Stimulated activated CD8-positive, alpha-beta memory T cell treated with anti-CD3 and anti-CD28 coated beads, Interleukin-4, amount 100 ng/mL, for 1 hour (primary cell): ENCODE results near the gene UCK2.
"Not testable (repeated sequence)": the region's sequence is repeated elsewhere in the genome, so short reads cannot be mapped to it uniquely, and the experiment has no call there.

Experiments used
- DNase-seq, 2 donors: peaks; one replicate each; pipeline ENCODE4 v3.0.0-alpha.2; 2020; ENCODE audit warnings: low read depth in 2 of 2, low spot score in 1 of 2

Gene UCK2

DNA sequence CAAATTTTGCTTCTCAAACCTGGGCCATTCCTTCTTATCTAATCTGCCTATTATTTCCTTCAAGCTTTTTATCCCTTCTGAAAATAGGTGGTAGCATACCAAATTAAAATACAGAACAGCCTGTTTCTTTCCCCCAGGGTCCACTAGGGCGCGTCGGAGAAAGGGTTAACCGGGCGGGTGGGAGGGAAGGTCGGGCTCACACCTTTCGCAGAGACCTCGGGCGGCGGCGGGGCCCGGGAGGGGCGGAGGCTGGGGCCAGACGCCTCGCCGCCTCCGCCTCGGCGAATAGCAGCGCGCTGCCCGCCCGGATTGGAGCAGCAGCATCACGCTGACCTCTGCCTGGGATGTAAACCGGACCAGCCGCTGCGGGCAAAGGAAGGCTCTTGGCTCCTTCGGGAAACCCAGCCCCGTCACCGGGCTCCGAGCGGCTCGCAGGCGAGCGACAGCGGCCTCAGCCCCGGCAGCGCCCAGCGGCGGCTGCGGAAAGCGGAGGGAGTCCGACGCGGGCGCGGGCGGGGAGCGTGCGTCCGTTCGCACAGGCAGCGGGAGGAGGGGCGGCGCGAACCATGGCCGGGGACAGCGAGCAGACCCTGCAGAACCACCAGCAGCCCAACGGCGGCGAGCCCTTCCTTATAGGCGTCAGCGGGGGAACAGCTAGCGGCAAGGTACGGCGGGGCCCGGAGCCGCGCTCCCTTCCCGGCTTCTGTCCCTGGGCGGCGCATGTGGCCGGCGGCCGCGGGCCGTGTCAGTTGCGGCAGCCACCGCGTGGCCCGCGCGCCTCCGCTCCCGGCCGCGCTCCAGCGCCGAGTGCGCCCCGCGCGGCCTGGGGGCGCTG, at the start of gene UCK2:
UCK2 (plus strand) TSS at position 347 of the 835 bp plus-strand sequence; CDS start at position 567, 220 bp downstream.
- peak; percentile 11 to 13 for DNase-seq

DNA sequence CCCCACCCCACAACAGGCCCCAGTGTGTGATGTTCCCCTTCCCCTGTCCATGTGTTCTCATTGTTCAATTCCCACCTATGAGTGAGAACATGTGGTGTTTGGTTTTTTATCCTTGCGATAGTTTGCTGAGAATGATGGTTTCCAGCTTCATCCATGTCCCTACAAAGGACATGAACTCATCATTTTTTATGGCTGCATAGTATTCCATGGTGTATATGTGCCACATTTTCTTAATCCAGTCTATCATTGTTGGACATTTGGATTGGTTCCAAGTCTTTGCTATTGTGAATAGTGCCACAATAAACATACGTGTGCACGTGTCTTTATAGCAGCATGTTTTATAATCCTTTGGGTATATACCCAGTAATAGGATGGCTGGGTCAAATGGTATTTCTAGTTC, 49.2 kb upstream of the UCK2 start:
- DNase-seq = not testable (repeated sequence)

DNA sequence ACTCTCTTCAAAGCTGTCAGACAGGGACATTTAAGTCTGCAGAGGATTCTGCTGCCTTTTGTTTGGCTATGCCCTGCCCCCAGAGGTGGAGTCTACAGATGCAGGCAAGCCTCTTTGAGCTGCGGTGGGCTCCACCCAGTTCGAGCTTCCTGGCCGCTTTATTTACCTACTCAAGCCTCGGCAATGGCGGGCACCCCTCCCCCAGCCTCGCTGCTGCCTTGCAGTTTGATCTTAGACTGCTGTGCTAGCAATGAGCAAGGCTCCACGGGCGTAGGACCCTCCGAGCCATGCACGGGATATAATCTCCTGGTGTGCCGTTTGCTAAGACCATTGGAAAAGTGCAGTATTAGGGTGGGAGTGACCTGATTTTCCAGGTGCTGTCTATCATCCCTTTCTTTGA, 43.9 kb upstream of the UCK2 start:
- DNase-seq = not testable (repeated sequence)

DNA sequence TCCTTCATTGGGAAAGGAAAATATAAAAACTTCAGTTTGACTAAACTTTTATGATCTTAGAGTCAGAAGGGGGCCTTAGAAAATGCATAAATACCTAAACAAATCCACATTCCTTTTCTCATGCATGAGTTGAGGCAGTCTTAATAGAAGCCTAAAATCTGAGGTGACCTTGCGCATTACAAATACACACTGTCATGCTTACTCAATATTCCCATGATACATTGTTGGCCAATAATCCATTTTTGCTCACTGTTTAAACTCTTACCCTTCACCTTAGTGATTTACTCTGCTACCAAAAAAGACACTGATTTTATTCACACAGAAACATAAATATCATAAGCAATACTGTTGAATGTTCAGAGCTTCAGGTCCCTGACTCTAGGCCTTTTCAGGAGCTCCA, 39.7 kb upstream of the UCK2 start:
- no peak for DNase-seq

DNA sequence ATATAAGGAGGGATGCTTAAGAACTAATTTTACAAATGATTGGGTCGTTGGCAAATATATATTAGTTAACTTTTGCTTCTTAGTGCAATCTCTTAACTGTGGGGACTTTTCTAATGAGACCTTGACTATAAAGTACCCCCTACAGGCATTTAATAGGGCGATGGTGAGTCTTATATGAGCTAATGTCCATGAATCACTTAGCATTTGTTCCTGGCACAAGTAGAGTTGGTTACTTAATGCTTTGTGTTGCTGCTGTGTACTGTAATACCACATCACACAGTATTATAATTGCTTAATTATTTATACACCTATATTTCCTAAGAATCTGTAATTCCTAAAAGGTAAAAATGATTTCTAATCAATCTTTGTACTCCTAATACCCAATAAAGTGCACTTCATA, 33.5 kb upstream of the UCK2 start:
- DNase-seq = no peak

DNA sequence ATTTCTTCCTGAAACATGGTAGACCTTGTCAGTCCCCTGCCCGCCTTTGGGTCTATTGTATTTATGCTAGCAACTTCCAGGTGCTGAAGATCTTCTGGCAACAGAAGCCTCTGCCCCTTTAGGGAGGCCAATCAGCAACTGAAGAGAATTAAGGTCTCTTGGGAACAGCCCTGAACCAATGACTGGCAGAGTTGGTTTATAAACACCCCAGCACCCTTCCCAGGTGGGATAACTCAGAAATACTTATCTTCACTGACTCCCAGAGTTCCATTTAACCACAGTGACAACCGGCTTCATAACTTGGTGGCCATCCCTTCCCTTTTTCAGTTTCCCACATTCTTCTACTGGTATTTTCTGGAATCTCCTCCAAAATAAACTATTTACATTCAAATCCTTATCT, 31.5 kb upstream of the UCK2 start:
- no peak for DNase-seq

DNA sequence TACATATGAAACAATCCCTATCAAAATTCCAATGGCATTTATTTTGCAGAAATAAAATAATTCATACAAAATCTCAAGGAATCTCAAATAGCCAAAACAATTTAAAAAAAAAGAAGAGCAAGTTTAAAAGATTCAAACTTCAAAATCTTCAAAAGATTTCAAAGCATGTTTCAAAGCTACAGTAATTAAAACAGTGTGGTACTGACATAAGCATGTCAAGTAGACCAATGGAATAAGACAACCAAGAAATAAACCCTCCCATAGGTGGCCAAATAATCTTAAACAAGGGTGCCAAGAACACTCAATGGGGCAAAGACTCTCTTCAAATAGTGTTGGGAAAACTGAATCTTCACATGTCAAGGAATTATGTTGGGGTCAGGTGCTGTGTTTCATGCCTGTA, 28.0 kb upstream of the UCK2 start:
- no peak for DNase-seq

DNA sequence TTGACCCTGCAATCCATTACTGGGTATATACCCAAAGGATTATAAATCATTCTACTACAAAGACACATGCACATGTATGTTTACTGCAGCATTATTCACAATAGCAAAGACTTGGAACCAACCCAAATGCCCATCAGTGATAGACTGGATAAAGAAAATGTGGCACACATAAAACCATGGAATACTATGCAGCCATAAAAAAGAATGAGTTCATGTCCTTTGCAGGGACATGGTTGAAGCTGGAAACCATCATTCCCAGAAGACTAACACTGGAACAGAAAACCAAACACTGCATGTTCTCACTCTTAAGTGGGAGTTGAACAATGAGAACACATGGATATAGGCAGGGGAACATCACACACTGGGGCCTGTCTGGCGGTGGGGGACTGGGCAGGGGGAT, 22.9 kb upstream of the UCK2 start:
- DNase-seq = not testable (repeated sequence)

DNA sequence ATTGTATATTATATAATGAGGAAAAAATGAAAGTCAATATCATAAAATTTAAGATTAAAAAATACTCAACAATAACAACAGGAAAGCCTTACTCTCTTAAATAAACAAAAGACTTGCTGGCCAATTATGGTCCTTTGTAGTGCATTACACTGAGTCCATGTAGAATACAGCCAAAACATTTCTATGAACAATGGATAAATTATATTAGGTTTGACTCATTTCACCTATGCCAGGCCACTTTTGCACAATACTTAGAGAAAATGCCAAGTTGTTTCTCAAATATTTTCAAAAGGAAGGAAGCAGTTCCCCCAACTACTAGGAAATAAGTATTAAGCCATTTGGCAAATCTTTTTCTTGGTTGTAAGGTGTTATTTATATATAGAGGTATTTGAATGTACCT, 19.8 kb upstream of the UCK2 start:
- DNase-seq = no peak

DNA sequence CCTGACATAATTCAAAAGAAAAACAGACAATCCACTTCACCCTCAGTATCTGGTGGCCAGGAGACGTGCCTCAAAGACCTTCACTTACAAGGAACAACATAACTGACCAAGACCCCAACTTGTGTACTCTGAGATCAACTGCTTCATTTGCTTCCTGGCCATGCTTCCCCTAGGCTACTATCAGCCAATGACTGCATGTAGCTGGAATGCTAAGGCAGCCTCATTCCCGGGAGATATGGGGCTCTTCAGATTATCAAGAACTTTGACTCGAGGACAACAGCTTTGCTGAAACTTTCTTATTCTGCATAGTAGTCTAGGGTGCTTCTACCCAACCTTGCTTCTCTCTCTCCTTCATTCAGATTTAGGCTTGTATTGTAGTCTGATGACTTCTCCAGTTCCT, 11.7 kb upstream of the UCK2 start:
- no peak for DNase-seq

DNA sequence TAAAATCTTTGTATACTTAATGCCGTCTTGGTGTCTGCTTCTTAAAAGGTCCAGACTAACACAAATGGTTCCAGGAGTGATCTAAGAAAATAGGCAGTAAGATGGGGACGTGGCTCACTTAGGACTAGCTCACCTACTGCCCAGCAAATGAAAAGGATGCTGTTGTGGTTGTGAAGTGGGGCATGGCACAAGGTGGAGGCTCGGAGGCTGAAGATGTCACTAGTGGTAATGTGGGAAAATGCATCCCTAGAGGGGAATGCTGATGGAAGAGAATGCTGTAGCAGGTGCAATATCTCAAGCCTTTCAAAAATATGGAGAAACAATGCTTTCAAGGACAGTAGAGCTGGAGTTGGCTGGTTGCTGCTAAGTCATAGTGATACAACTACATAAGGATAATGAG, 11.3 kb upstream of the UCK2 start:
- no peak for DNase-seq

DNA sequence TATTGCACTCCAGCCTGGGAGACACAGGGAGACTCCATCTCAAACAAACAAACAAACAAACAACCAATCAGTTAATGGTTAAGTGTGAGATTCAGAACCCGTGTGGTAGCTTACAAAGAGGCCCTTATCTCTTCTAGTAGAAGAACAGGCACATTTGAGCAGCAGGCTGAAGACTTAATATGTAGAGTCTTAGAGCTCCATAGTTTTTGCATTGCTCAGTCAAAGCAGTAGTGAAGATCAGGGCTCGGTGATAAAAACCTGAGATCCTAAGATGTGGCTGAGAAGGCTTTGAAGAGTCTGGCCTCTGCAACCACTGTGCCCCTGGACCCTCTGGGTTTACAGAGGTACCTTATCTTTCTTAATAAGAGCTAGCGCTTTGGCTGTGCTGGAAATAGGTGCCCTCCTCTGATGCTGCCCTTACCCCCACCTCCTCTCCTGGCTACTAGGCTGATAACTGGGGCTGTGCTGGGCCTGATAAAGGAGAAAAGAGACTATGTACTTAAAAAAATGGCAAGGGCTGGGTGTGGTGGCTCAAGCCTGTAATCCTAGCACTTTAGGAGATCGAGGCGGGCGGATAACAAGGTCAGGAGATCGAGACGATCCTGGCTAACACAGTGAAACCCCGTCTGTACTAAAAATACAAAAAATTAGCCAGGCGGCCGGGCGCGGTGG, 10.5 kb upstream of the UCK2 start:
- DNase-seq = no peak

DNA sequence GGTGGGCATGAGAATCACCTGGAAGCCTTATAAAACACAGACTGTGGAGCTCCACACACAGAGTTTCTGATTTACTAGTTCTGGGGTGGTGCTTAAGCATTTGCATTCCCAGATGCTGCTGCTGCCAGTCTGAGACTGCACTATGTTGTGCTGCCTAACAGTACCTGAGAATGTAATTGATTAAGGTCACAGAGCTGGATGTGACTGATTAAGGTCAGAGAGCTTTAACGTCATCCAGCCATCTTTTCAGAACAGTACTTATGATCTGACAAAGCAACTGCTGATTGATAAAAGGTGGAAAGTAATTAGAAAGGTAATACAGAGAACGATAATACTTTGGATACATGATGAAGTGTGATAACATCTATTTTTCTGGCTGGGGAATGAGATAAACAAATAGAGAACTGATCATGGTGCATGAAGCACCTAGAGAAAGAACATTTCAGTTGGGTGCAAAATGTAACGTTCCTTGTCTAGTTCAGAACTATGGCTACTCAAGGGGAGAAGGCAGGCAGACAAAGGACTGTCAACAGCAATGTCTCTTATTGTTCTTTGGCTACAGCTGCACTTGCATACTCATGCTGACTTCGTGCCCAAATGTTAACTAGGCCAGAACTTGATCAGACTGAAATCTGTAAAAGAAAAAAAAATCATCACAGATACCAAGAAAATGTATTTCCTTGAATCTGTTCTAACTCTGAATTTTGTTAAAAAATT, 3.7 kb upstream of the UCK2 start:
- no peak for DNase-seq

DNA sequence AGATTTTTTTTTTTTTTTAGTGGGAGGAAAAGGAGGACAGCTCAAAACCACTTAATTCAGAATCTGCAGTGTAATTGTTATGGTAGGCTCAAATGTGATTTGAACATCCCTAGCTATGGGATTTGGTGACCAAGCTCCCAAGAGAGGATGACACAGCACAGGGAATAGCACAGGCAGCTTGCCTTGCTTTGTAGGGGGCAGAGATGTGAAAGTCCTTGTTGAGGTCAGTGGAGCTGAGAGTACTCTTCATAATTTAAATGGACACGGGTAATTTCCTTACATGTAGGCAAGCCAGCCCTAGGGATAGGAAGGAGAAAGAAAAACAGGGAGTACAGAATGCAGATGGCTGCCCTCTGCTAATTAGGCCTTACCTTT, 3.2 kb upstream of the UCK2 start:
- no peak for DNase-seq

DNA sequence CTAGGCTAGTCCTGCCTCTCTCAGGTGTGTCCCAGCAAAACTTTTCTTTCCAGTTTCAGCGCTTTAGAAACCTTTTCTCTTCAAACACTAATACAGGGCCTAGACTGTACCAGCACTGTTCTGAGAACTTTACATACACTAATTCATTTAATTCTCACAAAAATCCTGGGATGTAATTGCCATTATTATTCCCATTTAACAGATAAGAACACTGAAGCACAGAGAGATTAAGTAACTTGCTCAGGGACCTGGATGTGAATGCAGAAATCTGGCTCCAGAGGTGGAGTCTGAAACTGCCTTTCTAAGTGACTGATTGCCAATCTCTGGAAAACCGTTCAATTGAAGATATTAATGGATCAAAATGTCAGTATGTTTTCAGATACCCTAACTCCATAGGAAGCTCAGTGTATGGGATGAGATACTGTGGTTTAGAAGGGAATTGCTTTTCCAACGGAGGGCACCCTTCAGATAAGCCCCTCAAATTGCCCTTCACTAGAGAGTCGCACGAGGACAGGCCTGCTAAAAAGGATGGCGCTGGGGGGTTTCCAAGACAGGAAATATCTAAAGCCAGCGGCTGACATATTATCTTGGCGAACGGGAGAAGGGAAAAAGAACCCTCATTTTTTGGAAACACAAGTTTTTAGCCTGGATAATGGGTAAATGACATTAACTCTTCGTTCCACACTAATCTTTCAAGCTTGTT, 698 bp upstream of the UCK2 start:
- no peak for DNase-seq

DNA sequence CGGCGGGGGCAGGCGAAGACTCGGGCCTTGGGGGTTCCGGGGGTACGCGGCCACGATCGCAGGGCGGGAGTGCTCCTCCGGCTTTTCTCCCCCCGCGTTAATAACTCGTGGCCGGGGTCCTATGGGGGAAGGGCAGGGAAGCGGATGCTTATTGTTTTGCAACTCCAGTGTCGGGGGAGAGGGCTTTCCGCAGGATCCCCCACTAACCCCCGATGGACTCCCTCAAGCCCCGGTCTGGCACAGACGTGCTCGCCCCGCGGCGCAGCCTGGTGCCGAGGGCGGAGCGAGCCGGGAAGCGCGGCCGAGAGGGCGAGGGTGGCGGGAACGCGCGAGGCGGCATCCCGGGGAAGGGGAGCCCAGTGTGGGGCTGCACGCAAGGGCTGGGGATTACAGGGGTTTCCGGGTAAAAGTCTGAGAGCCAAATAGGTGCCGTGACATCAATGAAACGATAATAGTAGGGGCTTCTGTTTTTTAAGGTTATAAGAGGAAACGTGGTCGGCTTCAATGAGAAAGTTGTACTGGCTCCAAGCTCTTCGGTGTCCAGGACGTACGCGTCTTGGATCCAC, 772 bp downstream of the UCK2 start:
- DNase-seq = peak in 1 of 2 donors; percentile 4

DNA sequence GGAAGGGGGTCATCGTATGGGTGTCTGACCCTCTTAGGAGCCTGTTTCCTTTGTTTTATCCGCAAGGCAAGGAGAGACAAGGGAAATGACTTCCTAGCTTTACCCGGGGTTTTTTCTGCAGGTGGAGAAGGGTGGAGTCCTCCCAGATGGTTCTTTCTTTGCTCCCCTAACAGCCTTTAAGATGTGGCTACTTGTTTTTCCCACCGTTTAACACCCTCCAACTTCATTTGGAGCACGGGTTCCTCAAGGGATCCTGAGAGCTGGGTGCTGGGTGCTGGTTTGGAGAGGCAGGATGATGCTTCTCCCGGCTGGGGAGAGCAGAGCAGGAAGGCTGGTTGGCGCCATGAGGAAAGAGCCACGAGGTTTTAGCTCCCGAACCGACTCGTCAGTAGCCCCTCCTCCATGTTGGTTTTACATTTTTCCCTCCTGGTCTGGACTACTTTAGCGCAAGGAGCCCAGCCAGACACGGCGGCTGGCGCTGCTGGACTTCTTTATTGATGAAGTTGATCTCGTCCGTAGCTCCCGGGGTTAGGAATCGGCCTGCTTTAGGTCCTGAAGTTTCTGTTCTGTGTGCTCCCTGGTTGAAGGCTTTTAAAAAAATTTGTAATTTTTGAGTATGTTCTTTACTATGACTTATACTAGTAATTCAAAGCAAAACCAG, 1.4 kb downstream of the UCK2 start:
- DNase-seq = no peak

DNA sequence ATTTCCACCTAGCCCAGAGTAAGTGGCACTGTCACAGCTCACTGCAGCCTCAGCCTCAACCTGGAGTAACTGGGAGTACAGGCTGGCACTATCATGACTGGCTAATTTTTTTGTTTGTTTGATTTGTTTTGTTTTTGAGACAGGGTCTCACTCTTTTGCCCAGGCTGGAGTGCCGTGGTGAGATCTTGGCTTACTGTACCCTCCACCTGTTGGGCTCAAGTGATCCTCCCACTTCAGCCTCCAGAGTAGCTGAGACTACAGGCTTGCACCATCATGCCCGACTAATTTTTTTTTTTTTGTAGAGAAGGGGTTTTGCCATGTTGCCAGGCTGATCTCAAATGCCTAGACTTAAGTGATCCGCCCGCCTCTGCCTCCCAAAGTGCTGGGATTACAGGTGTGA, 2.5 kb downstream of the UCK2 start:
- DNase-seq = no peak

DNA sequence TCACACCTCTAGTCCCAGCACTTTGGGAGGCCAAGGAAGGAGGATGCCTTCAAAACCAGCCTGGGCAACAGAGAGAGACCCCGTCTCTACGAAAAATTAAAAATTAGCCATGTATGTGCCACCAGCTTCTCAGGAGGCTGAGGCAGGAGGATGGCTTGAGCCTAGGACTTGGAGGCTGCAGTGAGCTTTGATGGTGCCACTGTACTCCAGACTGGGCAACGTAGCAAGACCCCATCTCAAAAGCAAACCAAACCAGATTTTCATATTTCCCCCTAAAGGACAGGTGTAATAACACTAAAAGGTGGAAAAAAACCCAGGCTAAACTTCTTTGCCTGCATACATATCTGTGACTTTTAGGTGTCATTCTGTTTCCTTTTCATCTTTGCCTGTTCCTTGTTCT, 3.7 kb downstream of the UCK2 start:
- no peak for DNase-seq

DNA sequence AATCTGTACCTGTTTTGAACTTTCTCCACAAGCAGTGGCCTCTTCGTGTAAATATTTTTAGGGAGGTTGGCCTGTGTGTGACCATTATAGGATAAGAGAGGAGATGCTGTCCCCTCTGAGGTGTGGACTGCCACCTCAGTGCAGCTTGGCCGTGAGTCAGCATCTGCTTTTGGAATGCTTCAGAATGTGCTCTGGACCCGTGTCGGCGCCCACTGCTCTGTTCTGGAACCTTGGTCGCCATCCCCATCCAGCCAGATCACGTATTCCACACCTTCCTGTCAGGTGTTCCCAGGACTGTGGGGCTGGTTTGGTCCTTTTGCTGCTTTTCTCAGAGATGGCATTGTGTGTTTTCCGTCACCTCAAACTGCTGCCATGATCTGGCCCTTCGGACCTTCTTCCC, 5.5 kb downstream of the UCK2 start:
- DNase-seq = no peak

DNA sequence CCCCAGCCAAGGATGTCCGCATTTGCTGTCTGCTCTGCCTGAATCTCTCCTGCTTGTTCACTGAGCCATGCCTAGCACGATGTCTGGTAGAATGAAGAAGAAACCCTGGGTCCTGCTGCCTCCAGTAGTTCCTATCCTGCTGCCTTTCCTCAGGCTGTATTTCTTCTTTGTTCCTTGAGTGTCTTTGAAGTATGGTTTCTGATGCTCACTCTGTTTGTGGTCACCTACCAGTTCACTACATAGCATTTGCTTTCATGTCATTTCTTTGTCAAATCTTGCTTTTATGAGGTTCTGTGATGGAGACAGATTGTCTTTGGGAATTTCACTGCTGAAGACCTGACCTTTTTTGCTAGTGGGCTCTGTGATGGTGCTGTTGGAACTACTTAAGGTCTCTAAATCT, 5.9 kb downstream of the UCK2 start:
- no peak for DNase-seq
